Raji (cell line): ENCODE data around the gene SLC33A1.
A peak's percentile ranks its signal among the peaks of the same experiment; 100 is the strongest.

Source experiments
- POLR2A ChIP-seq: IDR thresholded peaks from 2 replicates; pipeline ENCODE4 v1.6.1; 2011; ENCODE audit warnings: low read depth, low read length, control low read depth; ENCODE audit not compliant: insufficient read depth

SLC33A1 gene

DNA sequence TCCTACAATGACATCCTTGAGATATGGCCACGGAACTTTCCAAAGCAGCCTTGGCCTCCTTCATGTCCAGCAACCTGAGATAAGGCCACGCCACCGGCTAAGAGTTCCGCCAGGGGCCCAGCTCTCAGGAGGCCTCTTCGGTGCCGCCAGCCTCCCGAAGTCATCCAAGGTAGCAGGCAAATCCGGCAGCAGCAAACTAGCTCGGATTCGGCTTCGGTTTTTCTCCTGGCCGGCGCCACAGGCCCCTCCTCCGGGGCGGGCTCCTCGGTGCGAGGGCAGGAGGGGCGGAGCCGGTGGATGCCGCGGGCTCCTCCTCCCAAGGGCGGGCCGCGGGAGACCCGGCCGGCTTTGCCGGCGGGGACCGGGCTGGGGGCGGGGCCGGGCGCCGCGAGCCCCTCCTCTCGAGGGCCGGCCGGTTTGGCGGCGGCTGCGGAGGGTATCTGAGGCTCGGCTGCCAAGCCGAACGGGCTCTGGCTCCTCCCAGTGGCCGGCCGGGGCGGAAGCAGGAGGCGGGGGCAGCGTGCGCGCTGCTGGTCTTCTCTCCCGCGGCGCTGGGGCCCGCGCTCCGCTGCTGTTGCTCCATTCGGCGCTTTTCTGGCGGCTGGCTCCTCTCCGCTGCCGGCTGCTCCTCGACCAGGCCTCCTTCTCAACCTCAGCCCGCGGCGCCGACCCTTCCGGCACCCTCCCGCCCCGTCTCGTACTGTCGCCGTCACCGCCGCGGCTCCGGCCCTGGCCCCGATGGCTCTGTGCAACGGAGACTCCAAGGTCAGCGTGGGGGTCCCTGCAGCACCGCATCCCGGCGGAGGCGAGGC, 16.1 kb upstream of the SLC33A1 start, which contains the start of gene GMPS:
Gene GMPS, plus strand, starts transcription at position 518 of the 812 bp plus-strand sequence. Its CDS starts 221 bp downstream, at position 739.
- TF ChIP-seq POLR2A: peak; percentile 82

DNA sequence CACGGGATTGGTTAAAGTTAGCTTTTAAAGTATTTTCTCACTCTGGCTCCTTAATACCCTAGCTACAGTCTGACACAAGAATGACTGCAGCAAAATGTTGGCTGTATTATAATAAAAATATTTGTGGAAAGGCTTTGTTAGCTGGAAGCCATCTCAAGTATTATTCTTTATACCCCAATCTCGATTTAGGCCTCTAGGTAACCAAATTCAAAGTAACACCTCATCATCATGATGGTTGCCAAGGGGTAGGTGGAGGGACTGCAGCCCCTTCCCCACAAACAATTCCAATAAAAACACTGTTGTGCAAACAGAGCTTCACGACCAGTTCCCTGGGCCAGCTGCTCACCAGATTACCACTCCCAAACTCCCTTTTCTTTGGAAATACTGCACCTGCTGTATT, 15.5 kb upstream of the SLC33A1 start:
- TF ChIP-seq POLR2A: no peak

DNA sequence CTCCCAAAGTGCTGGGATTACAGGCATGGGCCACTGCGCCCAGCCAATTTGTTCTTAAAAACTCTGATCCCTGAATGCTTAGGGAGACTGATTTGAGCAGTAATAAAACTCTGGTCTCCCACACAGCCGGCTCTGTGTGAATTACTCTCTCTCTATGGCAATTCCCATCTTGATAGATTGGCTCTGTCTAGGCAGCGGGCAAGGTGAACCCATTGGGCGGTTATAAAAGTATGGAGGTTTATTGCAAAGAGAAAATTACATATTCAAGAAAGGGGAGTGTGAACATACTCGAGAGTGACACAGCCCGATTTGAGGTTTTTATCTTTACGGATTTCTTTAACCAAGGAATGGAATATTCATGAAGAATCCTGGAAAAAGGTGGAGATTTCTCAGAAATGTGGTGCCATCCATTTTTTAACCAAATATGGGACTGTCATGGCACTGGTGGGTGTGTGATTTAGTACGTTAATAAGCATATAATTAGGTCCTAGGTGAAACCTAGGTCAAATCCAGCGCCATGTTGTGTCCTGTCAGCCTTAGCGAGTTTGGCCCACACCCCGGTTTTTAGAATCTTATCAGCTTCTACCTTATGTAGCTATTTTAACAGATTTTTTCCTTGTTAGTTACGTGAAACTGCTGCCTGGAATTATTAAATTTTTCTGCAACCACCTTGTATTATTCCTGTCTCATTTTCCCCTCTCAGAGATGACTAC, 9.0 kb upstream of the SLC33A1 start:
- no peak for TF ChIP-seq POLR2A

DNA sequence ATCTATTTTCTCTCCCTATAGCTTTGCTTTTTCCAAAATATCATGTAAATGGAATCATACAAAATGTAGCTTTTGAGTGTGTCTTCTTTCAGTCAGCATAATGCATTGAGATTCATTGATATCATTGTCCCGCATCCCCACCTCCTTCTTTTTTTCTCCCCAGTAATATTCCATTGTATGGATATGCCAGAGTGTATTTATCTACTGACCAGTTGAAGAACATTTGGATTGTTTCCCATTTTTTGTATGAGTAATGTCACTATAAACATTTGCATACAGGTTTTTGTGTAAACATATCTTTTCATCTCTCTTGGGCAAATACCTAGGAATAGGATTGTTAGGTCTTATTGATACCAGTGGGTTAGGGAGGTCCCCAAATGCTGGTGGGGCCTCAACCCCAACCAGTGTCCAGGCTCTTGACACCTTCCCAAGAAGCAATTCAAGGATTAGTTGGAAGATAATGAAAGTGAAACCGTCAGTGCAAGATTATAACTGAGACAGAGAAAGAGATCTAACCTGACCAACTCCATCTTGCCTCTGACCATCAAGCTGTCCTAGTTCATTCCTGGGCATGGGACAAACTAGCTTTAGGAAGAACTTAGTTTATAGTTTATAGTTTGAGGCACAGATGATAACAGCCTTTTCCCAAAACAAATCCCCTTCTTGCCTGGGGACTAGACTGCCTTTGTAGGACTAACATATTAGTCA, 7.4 kb upstream of the SLC33A1 start:
- no peak for TF ChIP-seq POLR2A

DNA sequence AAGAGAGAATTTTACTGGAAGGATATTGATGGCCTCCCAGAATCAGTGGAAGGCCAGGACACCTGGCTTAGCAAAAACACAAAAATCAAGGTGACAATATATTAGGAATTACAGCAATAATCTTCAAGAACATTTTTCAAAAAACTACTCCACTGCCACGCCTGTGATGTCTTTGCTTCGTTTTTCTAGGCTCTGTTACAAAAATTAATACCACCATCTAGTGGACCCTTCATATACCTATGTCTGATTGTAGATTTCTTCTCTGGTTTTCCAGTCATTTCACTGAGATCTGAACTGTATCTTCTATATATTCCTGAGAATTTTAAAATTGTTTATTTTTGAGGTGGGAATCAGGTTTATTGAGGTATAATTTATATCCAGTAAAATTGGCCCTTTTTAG, 5.6 kb upstream of the SLC33A1 start:
- no peak for TF ChIP-seq POLR2A

DNA sequence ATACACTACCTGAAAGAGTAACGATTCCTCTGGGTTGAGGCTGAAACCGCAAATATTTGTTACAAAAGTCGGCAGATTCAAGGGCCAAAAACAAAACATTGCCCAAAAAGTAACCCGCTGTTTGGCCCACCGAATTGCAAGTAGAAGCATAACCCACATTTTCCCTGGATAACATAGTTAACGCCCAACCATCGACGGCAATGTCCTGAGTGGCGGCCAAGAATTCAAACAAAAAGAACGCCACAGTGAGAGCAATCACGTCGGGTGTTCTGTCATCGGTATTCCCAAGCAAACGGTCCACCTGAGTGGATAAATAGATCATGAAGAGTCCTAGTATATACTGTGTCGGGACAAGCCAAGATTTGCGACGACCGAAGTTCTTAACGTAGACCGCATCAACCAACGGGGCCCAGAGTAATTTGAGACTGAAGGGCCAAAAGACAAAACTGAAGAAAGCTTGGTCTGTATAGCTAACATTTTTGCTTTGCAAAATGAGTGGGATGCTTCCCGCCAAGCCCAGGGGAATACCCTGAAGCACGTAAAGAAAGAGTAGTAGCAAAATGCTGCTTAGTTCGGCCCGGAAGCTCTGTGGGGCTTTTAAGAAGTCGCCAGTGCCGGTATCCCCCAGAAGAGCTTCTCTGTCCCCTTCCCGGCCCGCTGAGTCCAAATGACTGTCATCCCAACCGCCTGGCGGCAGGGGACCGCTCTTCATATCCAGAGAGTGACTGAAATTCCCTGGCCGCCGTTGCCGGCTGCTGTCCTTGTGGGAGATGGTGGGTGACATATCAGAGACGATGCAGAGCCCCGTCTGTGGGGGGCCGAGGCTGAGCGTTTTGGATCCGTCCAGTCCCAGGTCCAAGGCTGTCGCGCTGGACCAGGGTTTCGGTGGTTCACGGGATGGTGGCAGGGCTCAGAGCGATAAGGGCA, 750 bp downstream of the SLC33A1 start:
- TF ChIP-seq POLR2A: no peak

DNA sequence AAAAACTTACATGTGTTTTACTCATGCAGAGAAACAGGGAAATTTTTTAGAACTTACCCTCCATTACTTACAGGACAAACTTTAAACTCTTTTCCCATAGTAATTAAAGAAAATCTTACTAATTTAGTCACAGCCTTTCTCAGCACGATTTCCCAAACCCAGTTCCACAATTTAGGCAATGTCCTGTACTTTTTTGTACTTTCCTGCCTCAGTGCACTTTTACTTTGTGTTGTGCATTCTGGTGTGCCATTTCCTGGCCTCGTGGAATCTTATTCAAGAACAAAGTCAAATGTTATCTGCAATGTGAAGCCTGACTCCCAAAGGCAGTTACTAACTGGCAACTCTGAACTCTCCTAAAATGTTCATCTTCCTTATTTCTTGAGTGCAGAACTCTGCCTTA, 1.9 kb downstream of the SLC33A1 start:
- TF ChIP-seq POLR2A: no peak

DNA sequence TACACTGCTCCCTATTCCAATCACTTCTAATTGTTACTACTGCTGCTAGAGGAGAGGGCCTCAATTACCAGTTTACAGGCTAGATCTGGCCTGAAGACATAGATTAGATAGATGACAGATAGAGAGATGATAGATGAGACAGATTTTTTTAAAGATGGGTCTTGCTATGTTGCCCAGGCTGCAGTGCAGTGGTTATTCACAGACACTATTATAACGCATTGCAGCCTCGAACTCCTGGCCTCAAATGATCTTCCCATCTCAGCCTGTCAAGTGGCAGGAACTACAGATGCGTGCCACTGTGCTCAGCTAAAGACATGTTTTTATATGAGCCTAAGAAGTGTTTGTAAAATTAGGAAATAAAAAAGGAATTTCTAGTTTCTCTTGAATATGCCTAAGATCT, 6.2 kb downstream of the SLC33A1 start:
- TF ChIP-seq POLR2A: no peak

DNA sequence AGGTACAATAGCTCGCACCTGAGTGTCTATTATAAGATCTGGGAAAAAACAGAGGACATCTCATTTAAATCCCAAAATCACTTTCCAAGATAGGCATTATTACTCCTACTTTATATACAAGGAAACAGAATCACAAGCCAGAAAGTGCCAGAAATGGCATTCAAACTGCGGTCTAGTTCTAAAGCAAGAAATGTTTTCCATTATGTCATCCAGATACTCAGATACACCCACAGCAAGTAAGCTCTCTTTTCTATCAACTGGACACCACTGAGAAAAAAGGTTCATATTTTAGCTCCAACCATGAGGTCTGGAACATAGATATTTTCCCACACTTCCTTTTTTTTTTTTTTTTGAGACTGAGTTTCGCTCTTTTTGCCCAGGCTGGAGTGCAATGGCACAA, 8.1 kb downstream of the SLC33A1 start:
- TF ChIP-seq POLR2A: no peak

DNA sequence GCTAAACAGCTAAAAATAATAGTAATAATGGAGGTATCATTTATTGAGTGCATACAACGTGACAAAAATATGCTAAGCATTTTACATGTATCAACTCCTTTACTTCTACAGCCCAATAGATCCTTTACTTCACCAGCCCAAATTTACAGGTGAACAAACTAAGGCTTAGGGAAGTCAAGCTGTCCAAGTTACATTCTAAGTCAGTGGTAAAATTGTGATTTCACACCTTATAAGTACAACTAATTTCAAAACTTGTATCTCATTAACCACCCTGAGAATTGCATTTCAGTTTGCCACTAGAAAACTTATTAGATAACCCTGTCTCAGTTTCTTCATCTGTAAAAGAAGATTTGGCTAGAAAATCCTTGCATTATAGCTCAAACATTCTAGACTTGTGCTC, 10.7 kb downstream of the SLC33A1 start:
- no peak for TF ChIP-seq POLR2A

DNA sequence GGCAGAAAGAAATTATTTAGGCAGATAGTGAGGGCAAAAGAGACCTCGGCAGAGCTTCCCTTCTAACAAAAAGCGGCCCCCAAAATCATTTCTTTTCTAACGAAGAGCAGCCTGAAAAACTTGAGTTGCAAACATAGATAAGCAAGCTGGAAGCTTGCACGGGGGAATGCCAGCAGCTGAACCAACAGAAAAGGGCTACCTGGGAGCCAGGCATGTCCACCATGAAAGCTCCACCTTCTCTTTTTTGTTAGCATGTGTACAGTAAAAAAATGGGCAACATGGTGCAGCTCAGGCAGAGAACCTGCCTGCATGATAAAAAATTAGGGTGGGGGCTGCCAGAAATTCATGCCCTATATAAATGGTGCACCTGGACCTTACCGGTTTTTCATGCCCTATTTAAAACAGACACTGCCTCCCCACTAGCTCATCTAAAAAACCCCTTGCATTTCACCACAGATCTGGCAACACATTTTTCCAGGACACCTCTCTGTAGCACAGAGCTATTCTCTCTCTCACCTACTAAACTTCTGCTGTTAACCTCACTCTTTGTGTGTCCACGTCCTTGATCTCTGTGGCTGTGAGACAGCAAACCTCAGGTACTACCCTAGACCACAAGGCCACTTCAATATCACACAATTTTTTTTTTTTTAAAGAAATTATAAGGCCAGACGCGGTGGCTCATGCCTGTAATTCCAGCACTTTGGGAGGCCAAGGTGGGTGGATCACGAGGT, 18.7 kb downstream of the SLC33A1 start:
- TF ChIP-seq POLR2A: no peak

DNA sequence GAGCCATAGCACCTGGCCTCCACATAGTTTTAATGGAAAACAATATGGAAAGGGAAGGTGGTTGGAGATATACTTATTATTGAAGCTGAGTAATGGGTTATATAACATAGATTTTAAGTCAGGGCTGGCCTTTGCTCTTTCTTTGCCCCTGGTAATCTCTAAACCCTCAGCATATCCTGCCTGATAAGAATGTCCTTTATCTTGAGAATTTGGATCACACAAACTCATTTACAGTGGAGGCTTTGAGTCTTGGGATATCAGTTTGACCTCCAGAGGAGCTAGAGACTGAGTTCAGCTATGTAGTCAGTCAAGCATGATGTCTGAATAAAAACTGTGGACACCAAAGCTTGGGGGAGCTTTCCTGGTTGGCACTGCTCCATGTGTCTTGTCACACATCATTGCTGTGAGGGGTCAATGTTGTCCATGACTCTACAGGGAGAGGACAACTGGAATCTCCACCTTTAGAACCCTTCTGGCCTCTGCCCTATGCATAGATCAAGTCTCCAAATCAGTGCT, 39.1 kb downstream of the SLC33A1 start:
- TF ChIP-seq POLR2A: no peak

DNA sequence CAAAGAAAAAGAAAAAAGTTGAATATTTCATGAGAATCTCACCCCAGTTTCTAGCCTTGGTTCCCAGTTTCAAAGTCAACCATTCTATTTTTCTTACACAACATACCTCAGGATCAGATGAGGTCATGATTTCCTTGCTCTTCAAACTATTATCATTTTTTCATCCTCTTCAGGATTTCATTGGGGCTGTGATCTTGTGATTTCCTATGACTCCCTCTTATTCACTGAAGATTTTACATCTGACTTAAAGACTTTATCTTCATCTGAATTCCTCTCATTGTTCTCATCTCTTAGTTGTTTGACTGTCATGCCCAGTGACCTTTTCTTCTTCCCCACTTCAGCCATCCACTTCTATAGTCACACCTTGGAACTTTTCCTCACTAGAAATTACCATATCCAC, 45.0 kb downstream of the SLC33A1 start:
- no peak for TF ChIP-seq POLR2A

DNA sequence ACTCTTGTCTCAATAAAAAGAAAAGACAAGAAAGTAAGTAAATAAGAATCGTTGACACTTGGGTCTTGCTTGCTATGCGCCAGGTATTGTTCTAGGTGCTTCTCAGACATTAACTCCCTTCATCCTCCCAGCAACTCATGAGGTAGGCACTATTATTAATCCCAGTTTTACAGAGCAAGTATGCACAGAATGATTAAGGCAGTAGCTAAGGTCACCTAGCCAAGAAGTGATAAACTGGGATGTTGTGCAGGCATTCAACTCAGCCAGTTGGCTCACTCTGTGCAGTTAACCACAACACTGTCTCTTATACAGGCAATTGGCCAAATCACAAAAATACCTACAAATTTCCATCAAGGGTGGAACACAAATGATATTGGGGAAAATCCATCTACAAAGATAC, 46.4 kb downstream of the SLC33A1 start:
- no peak for TF ChIP-seq POLR2A
